ENCODE measurements around the gene CETP. TPM values are rescaled to one million over a fixed set of nuclear protein-coding genes. Genes with fewer than 3 reads are reported as not detected.

CETP gene
- total RNA-seq, 4 donors from 2014 or later: 0.19 to 1.2 (median 0.52) TPM; not detected in 1

- intact Hi-C loops (cut with DNase I): no loop called here
Observed at GRCh38 chr16:56982695-56983094, 20.9 kb downstream of the CETP start.

DNA sequence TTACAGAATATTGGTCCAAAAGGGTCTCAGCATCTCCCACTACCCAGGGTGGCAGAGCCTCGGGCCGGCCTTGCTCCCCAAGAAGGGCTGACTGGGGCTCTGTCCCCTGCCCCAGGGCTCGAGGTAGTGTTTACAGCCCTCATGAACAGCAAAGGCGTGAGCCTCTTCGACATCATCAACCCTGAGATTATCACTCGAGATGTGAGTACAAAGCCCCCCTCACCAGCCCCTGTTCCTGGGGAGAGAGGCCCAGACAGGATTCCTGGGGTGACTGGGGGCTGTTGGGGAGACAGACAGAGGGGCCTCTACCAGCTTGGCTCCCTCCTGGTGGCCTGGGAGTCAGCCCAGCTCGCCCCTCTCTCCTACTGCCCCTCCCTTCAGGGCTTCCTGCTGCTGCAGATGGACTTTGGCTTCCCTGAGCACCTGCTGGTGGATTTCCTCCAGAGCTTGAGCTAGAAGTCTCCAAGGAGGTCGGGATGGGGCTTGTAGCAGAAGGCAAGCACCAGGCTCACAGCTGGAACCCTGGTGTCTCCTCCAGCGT is 21.5 kb downstream of the CETP start:
- Histone ChIP-seq H3K27me3 (no peaks in the 10 kb centered on the region), H3K36me3 (no peaks in the 10 kb centered on the region), H3K4me1 (peaks cover 25 to 32% (median 27%) of the 10 kb centered on the region in 4 donors), H3K27ac (replicated peaks in 1 of 4) (no peak overlapping the region), H3K4me3 (no peak overlapping the region), H3K9me3 (no peaks in the 10 kb centered on the region)
- TF ChIP-seq EP300 (IDR thresholded peaks at IDR 0.05) (no peak), POLR2AphosphoS5 (IDR thresholded peaks at IDR 0.05) (no peak), POLR2A (IDR thresholded peaks at IDR 0.05; ENCODE audit: low read depth) (no peak)
- TF ChIP-seq, protein P1, sequence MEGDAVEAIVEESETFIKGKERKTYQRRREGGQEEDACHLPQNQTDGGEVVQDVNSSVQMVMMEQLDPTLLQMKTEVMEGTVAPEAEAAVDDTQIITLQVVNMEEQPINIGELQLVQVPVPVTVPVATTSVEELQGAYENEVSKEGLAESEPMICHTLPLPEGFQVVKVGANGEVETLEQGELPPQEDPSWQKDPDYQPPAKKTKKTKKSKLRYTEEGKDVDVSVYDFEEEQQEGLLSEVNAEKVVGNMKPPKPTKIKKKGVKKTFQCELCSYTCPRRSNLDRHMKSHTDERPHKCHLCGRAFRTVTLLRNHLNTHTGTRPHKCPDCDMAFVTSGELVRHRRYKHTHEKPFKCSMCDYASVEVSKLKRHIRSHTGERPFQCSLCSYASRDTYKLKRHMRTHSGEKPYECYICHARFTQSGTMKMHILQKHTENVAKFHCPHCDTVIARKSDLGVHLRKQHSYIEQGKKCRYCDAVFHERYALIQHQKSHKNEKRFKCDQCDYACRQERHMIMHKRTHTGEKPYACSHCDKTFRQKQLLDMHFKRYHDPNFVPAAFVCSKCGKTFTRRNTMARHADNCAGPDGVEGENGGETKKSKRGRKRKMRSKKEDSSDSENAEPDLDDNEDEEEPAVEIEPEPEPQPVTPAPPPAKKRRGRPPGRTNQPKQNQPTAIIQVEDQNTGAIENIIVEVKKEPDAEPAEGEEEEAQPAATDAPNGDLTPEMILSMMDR (IDR thresholded peaks at IDR 0.05): no peak
- DNase-seq (ENCODE audit: extremely low spot score): no peak
- 91% methylated on average over 6 of the region's 9 CpGs for WGBS
- intact Hi-C loops (cut with DNase I): no loop called here

More at GRCh38 chr16:56982695-56983094, 20.9 kb downstream of the CETP start:
- Histone ChIP-seq H3K4me3 (no peak overlapping the region), H3K4me1 (peaks cover 19 to 27% (median 24%) of the 10 kb centered on the region in 4 donors), H3K27me3 (no peaks in the 10 kb centered on the region), H3K36me3 (no peaks in the 10 kb centered on the region), H3K27ac (replicated peaks in 1 of 4) (no peak overlapping the region), H3K9me3 (no peaks in the 10 kb centered on the region)
- 100% methylated on average over 2 of the region's 2 CpGs for WGBS
- TF ChIP-seq EP300 (IDR thresholded peaks at IDR 0.05): no peak
- TF ChIP-seq POLR2A (IDR thresholded peaks at IDR 0.05; ENCODE audit: low read depth): no peak
- TF ChIP-seq, protein P1 (IDR thresholded peaks at IDR 0.05): no peak
- TF ChIP-seq POLR2AphosphoS5 (IDR thresholded peaks at IDR 0.05): no peak
- DNase-seq (ENCODE audit: extremely low spot score): no peak

DNA sequence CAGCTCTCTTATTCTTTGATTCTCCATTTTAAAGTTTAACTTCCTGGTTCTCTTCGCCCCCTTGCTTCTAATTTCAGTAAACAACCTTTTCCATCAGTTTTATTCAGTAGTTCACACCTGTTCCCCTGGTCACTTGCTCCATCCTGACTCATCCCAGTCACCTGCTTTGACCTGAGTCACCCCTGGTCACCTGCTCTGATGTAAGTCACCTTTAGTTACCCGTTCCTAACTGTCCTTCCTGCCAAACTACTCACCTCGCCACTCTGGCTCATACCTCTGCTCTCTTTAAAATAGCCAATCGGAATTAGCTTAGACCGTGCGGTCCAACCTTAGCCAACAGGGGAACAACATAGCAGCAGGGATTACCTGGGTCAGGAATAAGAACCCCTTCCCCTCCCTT is 22.9 kb downstream of the CETP start:
- intact Hi-C loops (cut with DNase I): no loop called here
- no peaks in the 10 kb centered on the region for H3K9me3 ChIP-seq
- 98% methylated on average over 6 of the region's 6 CpGs for WGBS

GRCh38 chr16:56985288-56985961 is 23.7 kb downstream of the CETP start:
- Histone ChIP-seq H3K36me3 (no peaks in the 10 kb centered on the region), H3K27me3 (no peaks in the 10 kb centered on the region), H3K4me1 (peaks cover 40 to 48% (median 43%) of the 10 kb centered on the region in 4 donors), H3K4me3 (no peak overlapping the region), H3K27ac (replicated peaks in 1 of 4) (peak overlapping the region; percentile 53 to 70 (median 58)), H3K9me3 (no peaks in the 10 kb centered on the region)
- WGBS: 58% methylated on average over 7 of the region's 7 CpGs
- no peak for DNase-seq (ENCODE audit: extremely low spot score)
- TF ChIP-seq, protein P1 (IDR thresholded peaks at IDR 0.05): no peak
- TF ChIP-seq POLR2AphosphoS5 (IDR thresholded peaks at IDR 0.05): peak; percentile 33 to 36
- intact Hi-C loops (cut with DNase I): no loop called here

More for the DNA sequence above, 22.9 kb downstream of the CETP start:
- TF ChIP-seq EP300 (IDR thresholded peaks at IDR 0.05) (no peak), POLR2A (IDR thresholded peaks at IDR 0.05; ENCODE audit: low read depth) (no peak), POLR2AphosphoS5 (IDR thresholded peaks at IDR 0.05) (no peak)
- TF ChIP-seq, protein P1 (IDR thresholded peaks at IDR 0.05): no peak
- peaks cover 35 to 41% (median 36%) of the 10 kb centered on the region in 4 donors for H3K4me1 ChIP-seq
- H3K36me3 ChIP-seq: no peaks in the 10 kb centered on the region
- H3K4me3 ChIP-seq: no peak overlapping the region
- no peaks in the 10 kb centered on the region for H3K27me3 ChIP-seq
- DNase-seq (ENCODE audit: extremely low spot score): no peak
- H3K27ac ChIP-seq (replicated peaks in 1 of 4): peak overlapping the region in 2 of 4 donors; percentile 56 to 70
